CD4-positive, CD25-positive, alpha-beta regulatory T cell (primary cell): ENCODE data around the gene MACROD2. TPM values are rescaled to one million over a fixed set of nuclear protein-coding genes. Genes with fewer than 3 reads are reported as not detected.

Experiments used
- ATAC-seq, 2 donors: fragments of 150-1000 bp; cut with Tn5 transposase; one replicate each; pipeline ENCODE4 v1.10.0; 2021; ENCODE audit warnings: low read depth in 2 of 2, moderate number of reproducible peaks in 2 of 2, moderate library complexity in 1 of 2
- DNase-seq, 3 donors: peaks; one replicate each; pipeline versions ENCODE4 v3.0.0 to v3.0.0-alpha.2; 2012 to 2022; ENCODE audit warnings: mixed read lengths in 1 of 3
- H3K27ac ChIP-seq: one replicate; pipeline ENCODE4 v1.7.0; 2013; ENCODE audit warnings: mild to moderate bottlenecking, low read length; ENCODE audit not compliant: insufficient read depth, poor library complexity, severe bottlenecking
- H3K27me3 ChIP-seq: one replicate; pipeline ENCODE4 v1.7.0; 2013; ENCODE audit warnings: low read length; ENCODE audit not compliant: control insufficient read depth, insufficient read depth
- H3K36me3 ChIP-seq: one replicate; pipeline ENCODE4 v1.7.0; 2013; ENCODE audit warnings: mild to moderate bottlenecking, low read length, moderate library complexity; ENCODE audit not compliant: control insufficient read depth, insufficient read depth
- H3K4me1 ChIP-seq: 2 replicates; pipeline ENCODE4 v1.7.0; 2013; ENCODE audit warnings: mild to moderate bottlenecking, low read length; ENCODE audit not compliant: insufficient read depth, control insufficient read depth, poor library complexity, severe bottlenecking
- H3K4me3 ChIP-seq: one replicate; pipeline ENCODE4 v1.7.0; 2013; ENCODE audit warnings: low read depth, mild to moderate bottlenecking, low read length, moderate library complexity
- H3K9me3 ChIP-seq, 2 experiments: 1 replicate in 1 of 2; 2 replicates in 1 of 2; pipeline ENCODE4 v1.7.0; 2013; ENCODE audit warnings: low read length in 2 of 2, mild to moderate bottlenecking in 1 of 2, moderate library complexity in 1 of 2; ENCODE audit not compliant: control insufficient read depth in 2 of 2
- H3K27ac Mint-ChIP-seq, 3 donors: one replicate each; pipeline ENCODE4 v1.8.0; 2020 to 2022; ENCODE audit warnings: mild to moderate bottlenecking in 3 of 3, mixed read lengths in 3 of 3, moderate library complexity in 2 of 3
- H3K27me3 Mint-ChIP-seq: one replicate; pipeline ENCODE4 v1.8.0; 2022; ENCODE audit warnings: mild to moderate bottlenecking, mixed read lengths
- H3K36me3 Mint-ChIP-seq: one replicate; pipeline ENCODE4 v1.8.0; 2020; ENCODE audit warnings: mixed read lengths
- H3K4me1 Mint-ChIP-seq, 4 donors: one replicate each; pipeline ENCODE4 v1.8.0; 2020 to 2022; ENCODE audit warnings: mixed read lengths in 4 of 4, mild to moderate bottlenecking in 1 of 4
- H3K4me3 Mint-ChIP-seq, 4 donors: one replicate each; pipeline ENCODE4 v1.8.0; 2020 to 2022; ENCODE audit warnings: mild to moderate bottlenecking in 4 of 4, mixed read lengths in 4 of 4, moderate library complexity in 3 of 4
- H3K9me3 Mint-ChIP-seq, 7 donors: one replicate each; pipeline ENCODE4 v1.8.0; 2020 to 2022; ENCODE audit warnings: mixed read lengths in 7 of 7, mild to moderate bottlenecking in 3 of 7, moderate library complexity in 2 of 7
- polyA plus RNA-seq, 4 donors: library from polyadenylated mRNA; unstranded; fragments of 300-500 nt; fragmentation: Illumina TruSeq; gene quantifications; one replicate each; pipeline ENCODE4 v1.2.3, GENCODE V29; 2021
- total RNA-seq: library from RNA; stranded (reverse); gene quantifications from one replicate; pipeline ENCODE4 v1.2.3, GENCODE V29; 2022

The MACROD2 gene
- total and polyA plus RNA-seq, 5 donors from 2014 or later, result 1.4 TPM; not detected in 4

DNA sequence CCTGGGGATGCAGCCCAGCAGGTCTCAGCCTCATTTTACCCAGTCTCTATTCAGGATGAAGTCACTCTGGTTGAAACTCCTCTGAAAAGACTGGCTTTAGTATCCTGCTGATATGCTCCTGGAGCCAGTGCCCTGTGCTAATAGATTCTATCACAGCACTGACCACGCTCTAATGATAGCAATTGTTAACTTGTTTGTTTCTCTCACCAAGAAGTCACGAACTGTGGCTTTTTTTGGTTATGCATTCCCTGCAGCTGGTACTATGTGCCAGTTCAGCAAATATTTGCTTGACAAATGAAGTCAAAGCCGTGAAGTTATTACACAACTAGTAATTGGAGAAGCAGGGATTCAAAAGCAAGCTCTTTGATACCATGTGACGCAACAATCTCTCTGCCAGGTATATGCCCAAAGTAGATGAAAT, 1823.3 kb downstream of the MACROD2 start:
- ATAC-seq (no peak), DNase-seq (no peak)
- Histone ChIP-seq H3K9me3 (no peaks in the 10 kb centered on the region), H3K36me3 (no peaks in the 10 kb centered on the region), H3K27me3 (no peaks in the 10 kb centered on the region), H3K4me3 (no peak overlapping the region), H3K27ac (no peak overlapping the region), H3K4me1 (no peaks in the 10 kb centered on the region)
- H3K4me3 Mint-ChIP-seq, result no peak overlapping the region
- no peaks in the 10 kb centered on the region for H3K27me3 Mint-ChIP-seq
- H3K9me3 Mint-ChIP-seq, result peaks cover 0 to 14% (median 10%) of the 10 kb centered on the region in 7 donors
- H3K36me3 Mint-ChIP-seq, result no peaks in the 10 kb centered on the region
- H3K27ac Mint-ChIP-seq, result no peak overlapping the region
- no peaks in the 10 kb centered on the region for H3K4me1 Mint-ChIP-seq

DNA sequence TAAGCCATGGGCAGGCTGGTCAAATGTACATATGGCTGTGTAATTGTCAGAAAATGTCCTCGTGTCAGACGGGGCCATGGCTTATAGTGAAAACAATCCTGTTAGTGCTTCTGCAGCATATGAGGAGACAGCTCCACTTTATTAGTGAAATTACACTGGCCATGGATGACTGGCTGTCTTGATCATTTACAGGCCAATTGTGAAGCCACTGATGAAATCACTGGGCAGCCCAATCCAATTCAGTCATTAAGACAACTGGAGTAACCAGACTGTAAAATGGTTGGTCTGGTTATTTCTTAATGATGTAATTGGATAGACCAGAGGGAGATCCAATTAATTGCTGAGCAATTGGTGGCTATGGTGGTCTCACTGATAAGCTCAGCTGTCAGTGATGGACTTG, 1828.4 kb downstream of the MACROD2 start:
- Histone ChIP-seq H3K27me3 (no peaks in the 10 kb centered on the region), H3K27ac (no peak overlapping the region), H3K4me1 (no peaks in the 10 kb centered on the region), H3K36me3 (no peaks in the 10 kb centered on the region), H3K9me3 (no peaks in the 10 kb centered on the region), H3K4me3 (no peak overlapping the region)
- peaks cover 0 to 8% (median 4%) of the 10 kb centered on the region in 7 donors for H3K9me3 Mint-ChIP-seq
- no peak overlapping the region for H3K27ac Mint-ChIP-seq
- no peaks in the 10 kb centered on the region for H3K4me1 Mint-ChIP-seq
- no peaks in the 10 kb centered on the region for H3K36me3 Mint-ChIP-seq
- DNase-seq (no peak), ATAC-seq (no peak)
- no peaks in the 10 kb centered on the region for H3K27me3 Mint-ChIP-seq
- H3K4me3 Mint-ChIP-seq, result no peak overlapping the region

- Histone ChIP-seq H3K4me1 (no peaks in the 10 kb centered on the region), H3K36me3 (no peaks in the 10 kb centered on the region), H3K27ac (no peak overlapping the region), H3K9me3 (no peaks in the 10 kb centered on the region), H3K4me3 (no peak overlapping the region), H3K27me3 (no peaks in the 10 kb centered on the region)
- Mint-ChIP-seq H3K36me3 (no peaks in the 10 kb centered on the region), H3K27ac (no peak overlapping the region), H3K9me3 (peaks cover 1 to 11% (median 9%) of the 10 kb centered on the region in 7 donors), H3K4me1 (no peaks in the 10 kb centered on the region), H3K27me3 (no peaks in the 10 kb centered on the region), H3K4me3 (no peak overlapping the region)
- no peak for ATAC-seq
- no peak for DNase-seq
These were observed 1832.3 kb downstream of the MACROD2 start for GRCh38 chr20:15827628-15828027.

- Histone ChIP-seq H3K27me3 (no peaks in the 10 kb centered on the region), H3K9me3 (no peaks in the 10 kb centered on the region), H3K27ac (no peak overlapping the region), H3K36me3 (no peaks in the 10 kb centered on the region), H3K4me3 (no peak overlapping the region), H3K4me1 (no peaks in the 10 kb centered on the region)
- DNase-seq, result no peak
- peaks cover 3 to 10% (median 7%) of the 10 kb centered on the region in 7 donors for H3K9me3 Mint-ChIP-seq
- H3K27me3 Mint-ChIP-seq, result no peaks in the 10 kb centered on the region
- H3K4me3 Mint-ChIP-seq, result no peak overlapping the region
- H3K36me3 Mint-ChIP-seq, result no peaks in the 10 kb centered on the region
- no peak for ATAC-seq
- H3K27ac Mint-ChIP-seq, result no peak overlapping the region
- H3K4me1 Mint-ChIP-seq, result no peaks in the 10 kb centered on the region
These were observed 1835.9 kb downstream of the MACROD2 start for GRCh38 chr20:15831201-15831600.

GRCh38 chr20:15832512-15832911, 1837.2 kb downstream of the MACROD2 start:
- H3K4me3 Mint-ChIP-seq, result no peak overlapping the region
- no peaks in the 10 kb centered on the region for H3K4me1 Mint-ChIP-seq
- no peaks in the 10 kb centered on the region for H3K27me3 Mint-ChIP-seq
- H3K27ac ChIP-seq, result no peak overlapping the region
- H3K27me3 ChIP-seq, result no peaks in the 10 kb centered on the region
- H3K36me3 Mint-ChIP-seq, result no peaks in the 10 kb centered on the region
- no peak overlapping the region for H3K4me3 ChIP-seq
- ATAC-seq (no peak), DNase-seq (no peak)
- H3K4me1 ChIP-seq, result no peaks in the 10 kb centered on the region
- no peaks in the 10 kb centered on the region for H3K36me3 ChIP-seq
- H3K27ac Mint-ChIP-seq, result no peak overlapping the region
- H3K9me3 Mint-ChIP-seq, result peaks cover 2 to 10% (median 7%) of the 10 kb centered on the region in 7 donors
- H3K9me3 ChIP-seq, result no peaks in the 10 kb centered on the region

- Histone ChIP-seq H3K4me3 (no peak overlapping the region), H3K27me3 (no peaks in the 10 kb centered on the region), H3K4me1 (no peaks in the 10 kb centered on the region), H3K36me3 (no peaks in the 10 kb centered on the region), H3K9me3 (no peaks in the 10 kb centered on the region), H3K27ac (no peak overlapping the region)
- no peak overlapping the region for H3K27ac Mint-ChIP-seq
- peaks cover 2 to 6% (median 4%) of the 10 kb centered on the region in 7 donors for H3K9me3 Mint-ChIP-seq
- H3K4me3 Mint-ChIP-seq, result no peak overlapping the region
- H3K27me3 Mint-ChIP-seq, result no peaks in the 10 kb centered on the region
- DNase-seq (no peak), ATAC-seq (no peak)
- no peaks in the 10 kb centered on the region for H3K4me1 Mint-ChIP-seq
- no peaks in the 10 kb centered on the region for H3K36me3 Mint-ChIP-seq
These were observed 1839.5 kb downstream of the MACROD2 start for GRCh38 chr20:15834857-15835256.

DNA sequence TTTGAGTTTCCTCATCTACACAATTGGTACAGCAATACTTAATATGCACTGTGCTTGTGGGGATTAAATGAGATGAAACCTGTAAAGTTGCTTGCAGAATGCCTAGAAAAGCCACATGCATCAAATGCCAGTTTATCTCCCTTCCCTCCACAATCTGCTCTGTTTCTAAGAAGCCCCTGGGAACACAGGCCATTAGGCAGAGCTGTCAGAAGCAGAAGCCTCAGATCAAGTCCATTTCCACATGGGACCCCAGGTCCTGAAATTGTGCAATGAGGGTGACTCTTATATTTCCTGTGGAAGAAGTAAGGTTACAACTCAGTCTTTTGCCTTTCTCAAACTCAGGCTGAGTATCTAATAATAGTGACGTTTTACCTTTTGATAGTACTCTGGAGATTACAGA, 1840.5 kb downstream of the MACROD2 start:
- Histone ChIP-seq H3K27ac (no peak overlapping the region), H3K4me1 (no peaks in the 10 kb centered on the region), H3K36me3 (no peaks in the 10 kb centered on the region), H3K9me3 (no peaks in the 10 kb centered on the region), H3K27me3 (no peaks in the 10 kb centered on the region), H3K4me3 (no peak overlapping the region)
- Mint-ChIP-seq H3K27me3 (no peaks in the 10 kb centered on the region), H3K27ac (no peak overlapping the region), H3K4me1 (no peaks in the 10 kb centered on the region), H3K4me3 (no peak overlapping the region), H3K36me3 (no peaks in the 10 kb centered on the region), H3K9me3 (peaks cover 0 to 8% (median 3%) of the 10 kb centered on the region in 7 donors)
- DNase-seq (no peak), ATAC-seq (no peak)

GRCh38 chr20:15836634-15837033, 1841.3 kb downstream of the MACROD2 start:
- Mint-ChIP-seq H3K27me3 (no peaks in the 10 kb centered on the region), H3K4me3 (no peak overlapping the region)

More at GRCh38 chr20:15836634-15837033, 1841.3 kb downstream of the MACROD2 start:
- H3K9me3 ChIP-seq, result no peaks in the 10 kb centered on the region
- H3K27ac ChIP-seq, result no peak overlapping the region
- Mint-ChIP-seq H3K9me3 (peaks cover 0 to 16% (median 5%) of the 10 kb centered on the region in 7 donors), H3K4me1 (no peaks in the 10 kb centered on the region), H3K36me3 (no peaks in the 10 kb centered on the region), H3K27ac (no peak overlapping the region)
- ATAC-seq, result no peak
- no peaks in the 10 kb centered on the region for H3K4me1 ChIP-seq
- H3K36me3 ChIP-seq, result no peaks in the 10 kb centered on the region
- H3K4me3 ChIP-seq, result no peak overlapping the region
- DNase-seq, result no peak
- no peaks in the 10 kb centered on the region for H3K27me3 ChIP-seq
